ENCODE data around the gene ADAM30.
A peak's percentile ranks its signal among the peaks of the same experiment; 100 is the strongest.

ADAM30 gene

GRCh38 chr1:119898981-119899720 is 2.8 kb upstream of the ADAM30 start (continued):
- no peak for TF ChIP-seq ZNF280C (tag by site-specific recombination; IDR thresholded peaks at IDR 0.05)
- TF ChIP-seq ZNF248 (tag by site-specific recombination; IDR thresholded peaks at IDR 0.05): no peak
- no peak for TF ChIP-seq MZF1 (tag by site-specific recombination; IDR thresholded peaks at IDR 0.05; ENCODE audit: borderline replicate concordance)
- no peak for TF ChIP-seq ZNF548 (tag by site-specific recombination; IDR thresholded peaks at IDR 0.05)
- TF ChIP-seq SCRT2 (tag by site-specific recombination; IDR thresholded peaks at IDR 0.05): no peak
- no peak for TF ChIP-seq WT1 (tag by site-specific recombination; IDR thresholded peaks at IDR 0.05)

- Histone ChIP-seq H3K9me3 (ENCODE audit: control insufficient read depth, insufficient read depth, low read depth, low read length) (no peaks in the 10 kb centered on the region), H3K4me1 (ENCODE audit: control insufficient read depth, insufficient read depth, low read length) (no peaks in the 10 kb centered on the region), H3K27ac (ENCODE audit: extremely low read depth, low read depth, low read length) (no peak overlapping the region), H3K36me3 (ENCODE audit: control insufficient read depth in 2 of 2, insufficient read depth in 1 of 2, low read length in 2 of 2) (no peaks in the 10 kb centered on the region), H3K4me3 (ENCODE audit: low read depth, low read length) (no peak overlapping the region)
- CTCF ChIA-PET: interaction anchor here (0.5 to 1.1 kb wide), 2 partner anchors 13 to 1780 kb away, joined by 3 read pairs; no protein-coding TSS in a partner anchor
- POLR2A ChIA-PET: no interaction called here
- no peak for TF ChIP-seq ZNF623 (tag by site-specific recombination; IDR thresholded peaks at IDR 0.05)
- TF ChIP-seq HIC1 (tag by site-specific recombination; IDR thresholded peaks at IDR 0.05): no peak
- no peak for TF ChIP-seq ZBTB11 (tag by site-specific recombination; conservative IDR thresholded peaks at IDR 0.05; ENCODE audit: low read depth)
- no peak for TF ChIP-seq ZNF677 (tag by site-specific recombination; IDR thresholded peaks at IDR 0.05)
- no peak for TF ChIP-seq ZNF155 (tag by site-specific recombination; IDR thresholded peaks at IDR 0.05)
- 0 out of 2 replicates have a peak, but pooled peaks have one; percentile 27 for TF ChIP-seq PRDM1 (tag by site-specific recombination; IDR thresholded peaks at IDR 0.05)
- no peak for TF ChIP-seq HOXC10 (CRISPR knock-in tag; IDR thresholded peaks at IDR 0.05)
- TF ChIP-seq KLF9 (tag by site-specific recombination; IDR thresholded peaks at IDR 0.05; ENCODE audit: low read depth): no peak
- peak; percentile 70; the same call in 1 of the 2 replicates for TF ChIP-seq GLIS1 (tag by site-specific recombination; IDR thresholded peaks at IDR 0.05)
- no peak for TF ChIP-seq ZNF10 (tag by site-specific recombination; IDR thresholded peaks at IDR 0.05)
- no peak for TF ChIP-seq KLF10 (tag by site-specific recombination; IDR thresholded peaks at IDR 0.05)
- no peak for TF ChIP-seq ZNF544 (tag by site-specific recombination; IDR thresholded peaks at IDR 0.05)
- no peak for TF ChIP-seq ZNF449 (tag by site-specific recombination; IDR thresholded peaks at IDR 0.05)
Observed at GRCh38 chr1:119898530-119898929, 2.2 kb upstream of the ADAM30 start.

All from HEK293 (cell line).